ENCODE measurements around the gene TMEM150B. TPM values are rescaled to one million over a fixed set of nuclear protein-coding genes. Genes with fewer than 3 reads are reported as not detected.

TMEM150B gene
- total and polyA plus RNA-seq, 2 of the 13 experiments (the other 11 are each of a cell fraction or from before 2014, with no cell fraction given): 1.3 to 1.8 TPM

GRCh38 chr19:55368701-55369563 is 43.8 kb upstream of the TMEM150B start (continued):
- TF ChIP-seq NFAT5 (CRISPR knock-in tag; IDR thresholded peaks at IDR 0.05): no peak
- no peak for TF ChIP-seq ZNF574 (CRISPR knock-in tag; IDR thresholded peaks at IDR 0.05)
- TF ChIP-seq ZNF253 (CRISPR knock-in tag; IDR thresholded peaks at IDR 0.05; ENCODE audit: borderline replicate concordance): no peak
- no peak for TF ChIP-seq KLF11 (CRISPR knock-in tag; IDR thresholded peaks at IDR 0.05)
- no peak for TF ChIP-seq SP5 (CRISPR knock-in tag; IDR thresholded peaks at IDR 0.05; ENCODE audit: borderline replicate concordance, low read depth)
- TF ChIP-seq ZNF749 (CRISPR knock-in tag; IDR thresholded peaks at IDR 0.05; ENCODE audit: borderline replicate concordance): no peak
- no peak for TF ChIP-seq MTF2 (CRISPR knock-in tag; IDR thresholded peaks at IDR 0.05; ENCODE audit: borderline replicate concordance)
- no peak for TF ChIP-seq ZNF577 (CRISPR knock-in tag; IDR thresholded peaks at IDR 0.05; ENCODE audit: borderline replicate concordance, low read depth)
- TF ChIP-seq ZBTB42 (CRISPR knock-in tag; IDR thresholded peaks at IDR 0.05): no peak
- TF ChIP-seq ZBTB37 (CRISPR knock-in tag; IDR thresholded peaks at IDR 0.05): no peak
- peak; percentile 44; the same call in 1 of the 2 replicates for TF ChIP-seq PATZ1 (CRISPR knock-in tag; IDR thresholded peaks at IDR 0.05)
- 0 out of 2 replicates have a peak, but pooled peaks have one; percentile 42 for TF ChIP-seq ZNF550 (CRISPR knock-in tag; IDR thresholded peaks at IDR 0.05; ENCODE audit: borderline replicate concordance)

All from HepG2 (cell line).